K562 (cell line): ENCODE results near the gene IFT122. TPM values are rescaled to one million over a fixed set of nuclear protein-coding genes. Genes with fewer than 3 reads are reported as not detected.

Source experiments
- ATAC-seq: fragments of 200-7000 bp; cut with Tn5 transposase; 3 replicates; pipeline ENCODE4 v1.9.1; 2020; ENCODE audit warnings: moderate library complexity
- BruUV-seq: library from RNA; stranded (reverse); fragments of 400-500 nt; replicated peaks from 2 replicates; lab custom pipeline; 2021; lab: Mats Ljungman, UMichigan
- CTCF ChIA-PET: fragments of 300-600 bp; formaldehyde crosslinking; extraction: SDS; loops from one replicate; lab custom pipeline; 2021; ENCODE audit warnings: low intra/inter-chr PET ratio; lab: Yijun Ruan, JAX
- POLR2A ChIA-PET: fragments of 300-600, 350-650 bp; sonication (Branson Sonifier 250); formaldehyde crosslinking; extraction: SDS; loops from one replicate; lab custom pipeline; 2021; ENCODE audit warnings: antibody characterized with exemption, inconsistent platforms; lab: Yijun Ruan, JAX
- DNase-seq, 4 experiments: peaks; one replicate each; pipeline versions ENCODE4 v3.0.0 to v3.0.0-alpha.2; 2011 to 2018; ENCODE audit warnings: low spot score in 3 of 4, mixed read lengths in 3 of 4; ENCODE audit errors: extremely low read depth in 1 of 4
- FAIRE-seq: peaks from 2 replicates; lab custom pipeline; 2011; peaks lifted over from hg19 to GRCh38; lab: Jason Lieb, UNC
- H2AFZ ChIP-seq: 2 replicates; pipeline ENCODE4 v1.6.0; 2011; ENCODE audit warnings: low read depth, low read length, control low read depth, inconsistent platforms
- H3K27ac ChIP-seq: fragments of 200-600 bp; 3 replicates; pipeline ENCODE4 v1.8.0; 2011; ENCODE audit warnings: low read depth, mild to moderate bottlenecking, control low read depth, inconsistent platforms, low read length, moderate library complexity, mixed read lengths; ENCODE audit errors: extremely low read depth
- H3K27me3 ChIP-seq, 2 experiments: fragments of 300-600 bp in 1 of 2; 2 replicates in 1 of 2; 3 replicates in 1 of 2; pipeline versions ENCODE4 v1.6.0 to v1.8.0; 2011; ENCODE audit warnings: inconsistent platforms in 2 of 2, low read length in 2 of 2, mild to moderate bottlenecking in 1 of 2, mixed read lengths in 1 of 2, moderate library complexity in 1 of 2; ENCODE audit not compliant: control insufficient read depth in 2 of 2, insufficient read depth in 2 of 2
- H3K36me3 ChIP-seq: fragments of 300-600 bp; 3 replicates; pipeline ENCODE4 v1.8.0; 2011; ENCODE audit warnings: mild to moderate bottlenecking, low read length, inconsistent platforms; ENCODE audit not compliant: control insufficient read depth, insufficient read depth
- H3K4me1 ChIP-seq, 2 experiments: fragments of 200-600 bp in 1 of 2; replicated peaks in 1 of 2; 2 replicates in 1 of 2; 3 replicates in 1 of 2; pipeline versions ENCODE4 v1.5.1 to v1.8.0; 2011; ENCODE audit warnings: inconsistent platforms in 2 of 2, low read length in 2 of 2, mild to moderate bottlenecking in 1 of 2, mixed read lengths in 1 of 2, moderate library complexity in 1 of 2; ENCODE audit not compliant: control insufficient read depth in 2 of 2, insufficient read depth in 2 of 2
- H3K4me2 ChIP-seq: 2 replicates; pipeline ENCODE4 v1.6.1; 2011; ENCODE audit warnings: low read length, control low read depth, inconsistent platforms, mixed read lengths; ENCODE audit not compliant: insufficient read depth
- H3K4me3 ChIP-seq: fragments of 200-600 bp; sonication (generic), shearing (Covaris generic); 2 replicates; pipeline ENCODE4 v1.5.1; 2016; ENCODE audit warnings: control low read depth, inconsistent platforms
- H3K79me2 ChIP-seq: fragments of 200-600 bp; 3 replicates; pipeline ENCODE4 v1.8.0; 2011; ENCODE audit warnings: low read length, inconsistent platforms; ENCODE audit not compliant: control insufficient read depth, insufficient read depth
- H3K9ac ChIP-seq, 2 experiments: 2 replicates each; pipeline versions ENCODE4 v1.6.0 to v1.6.1; 2011; ENCODE audit warnings: low read depth in 2 of 2, low read length in 2 of 2, control low read depth in 1 of 2, inconsistent platforms in 1 of 2, mild to moderate bottlenecking in 1 of 2, mixed read lengths in 1 of 2; ENCODE audit not compliant: insufficient read depth in 1 of 2
- H3K9me1 ChIP-seq: one replicate; pipeline ENCODE4 v1.6.0; 2011; ENCODE audit warnings: inconsistent platforms, mild to moderate bottlenecking, low read length, moderate library complexity; ENCODE audit not compliant: control insufficient read depth, insufficient read depth
- H3K9me3 ChIP-seq: replicated peaks from 2 replicates; pipeline ENCODE4 v1.5.1; 2011; ENCODE audit warnings: low read depth, low read length, inconsistent platforms; ENCODE audit not compliant: control insufficient read depth, insufficient read depth
- H4K20me1 ChIP-seq: replicated peaks from 2 replicates; pipeline ENCODE4 v1.6.1; 2011; ENCODE audit warnings: low read length, inconsistent platforms, mixed read lengths; ENCODE audit not compliant: control insufficient read depth, insufficient read depth
- AFF4 ChIP-seq: sonication (generic); formaldehyde crosslinking; IDR thresholded peaks from 2 replicates; pipeline ENCODE4 v1.8.0; 2023; ENCODE audit warnings: mild to moderate bottlenecking, missing genetic modification reagents
- ARID2 ChIP-seq: fragments of 450-650 bp; IDR thresholded peaks from 2 replicates; pipeline ENCODE4 v1.6.1; 2017; ENCODE audit warnings: antibody characterized with exemption, mild to moderate bottlenecking
- E2F8 ChIP-seq: fragments of 450-650 bp; IDR thresholded peaks from 2 replicates; pipeline ENCODE4 v1.7.1; 2018; ENCODE audit warnings: mild to moderate bottlenecking, low read depth; ENCODE audit not compliant: partially characterized antibody
- SFPQ ChIP-seq: fragments of 200-400 bp; formaldehyde crosslinking; IDR thresholded peaks from 2 replicates; pipeline ENCODE4 v1.6.1; 2017; ENCODE audit warnings: mild to moderate bottlenecking, low read depth, low read length, moderate library complexity
- ZNF197 ChIP-seq: fragments of 200-800 bp; sonication (Bioruptor generic); IDR thresholded peaks from 2 replicates; pipeline ENCODE4 v1.6.1; 2016; ENCODE audit warnings: low read depth, missing genetic modification characterization, missing compliant biosample characterization
- ZNF444 ChIP-seq: fragments of 250-450 bp; sonication (Bioruptor Pico); IDR thresholded peaks from 2 replicates; pipeline ENCODE4 v1.4.0; 2020; ENCODE audit warnings: mild to moderate bottlenecking, moderate library complexity
- ZNF583 ChIP-seq: fragments of 250-450 bp; sonication (Bioruptor Pico); IDR thresholded peaks from 2 replicates; pipeline ENCODE4 v1.4.0; 2020
- WGBS: fragments of 100-300 bp; shearing (Covaris generic); methylation state at CpG from one replicate; pipeline ENCODE4 v1.1.6; 2016; ENCODE audit warnings: low coverage, mixed read lengths; ENCODE audit not compliant: insufficient coverage; ENCODE audit errors: missing lambda C conversion rate; 5-methylcytosine and 5-hydroxymethylcytosine counted together
- in situ Hi-C: fragments of 300-500 bp; cut with MboI; formaldehyde crosslinking; loops from 4 replicates; pipeline ENCODE4 v1.15.0; 2018; ENCODE audit warnings: inconsistent platforms, mixed read lengths
- intact Hi-C: fragments of 100-400 bp; cut with micrococcal nuclease; formaldehyde crosslinking; loops from 2 replicates; pipeline ENCODE4 v1.14.2; 2022
- polyA plus RNA-seq, 8 experiments: library from polyadenylated mRNA; depleted of rRNA in 4 of 8; stranded (reverse) in 5 of 8; unstranded in 3 of 8; fragments of >200 nt; fragmentation: Nextera tagmentation in 2 of 8; fragmentation: Illumina TruSeq in 1 of 8; extraction: Ambion mirVana in 2 of 8; extraction: Trizol in 1 of 8; gene quantifications; 2 replicates each; pipeline versions ENCODE4 v1.2.1 to v1.2.3, GENCODE V29; 2011 to 2014; ENCODE audit warnings: inconsistent platforms in 1 of 8, missing spikeins in 1 of 8
- total RNA-seq, 7 experiments: library from RNA; depleted of rRNA in 6 of 7; stranded (reverse); fragments of >200 nt in 6 of 7; fragmentation: Illumina TruSeq in 2 of 7; extraction: Trizol in 2 of 7; gene quantifications; 2 replicates each; pipeline versions ENCODE4 v1.2.1 to v1.2.3, GENCODE V29; 2011 to 2021; ENCODE audit warnings: low replicate concordance in 1 of 7

Gene IFT122
- total and polyA plus RNA-seq, 9 of the 15 experiments (the other 6 are each of a cell fraction or from before 2014, with no cell fraction given), result 2.4 to 11.5 (median 7.7) TPM

GRCh38 chr3:129514110-129514509 is 74.1 kb downstream of the IFT122 start:
- H3K4me3 ChIP-seq, result no peak overlapping the region
- no peaks in the 10 kb centered on the region for H3K4me1 ChIP-seq
- H3K79me2 ChIP-seq, result no peaks in the 10 kb centered on the region
- no peak for TF ChIP-seq ZNF197
- no peak for TF ChIP-seq E2F8
- TF ChIP-seq AFF4 (CRISPR knock-in tag), result no peak
- TF ChIP-seq ZNF444 (CRISPR knock-in tag), result no peak
- TF ChIP-seq ARID2, result no peak
- TF ChIP-seq SFPQ, result no peak
- TF ChIP-seq ZNF583 (CRISPR knock-in tag), result no peak
- TF ChIP-seq, all 486 proteins: peak for 0
- Histone ChIP-seq H3K27me3 (no peaks in the 10 kb centered on the region), H4K20me1 (no peaks in the 10 kb centered on the region), H3K9ac (no peak overlapping the region), H3K27ac (no peak overlapping the region), H2AFZ (no peak overlapping the region), H3K9me1 (no peaks in the 10 kb centered on the region), H3K9me3 (no peaks in the 10 kb centered on the region), H3K36me3 (no peaks in the 10 kb centered on the region), H3K4me2 (no peak overlapping the region)
- intact Hi-C loops (no loop called here), in situ Hi-C loops (no loop called here)
- POLR2A ChIA-PET, result no interaction called here
- CTCF ChIA-PET, result no interaction called here
- BruUV-seq, result no TSS peak
- no peak for FAIRE-seq
- no peak for ATAC-seq
- 72% methylated on average over 9 of the region's 10 CpGs for WGBS
- DNase-seq, result no peak
